Left lung (tissue), 10 donors: ENCODE measurements around the gene PPRC1. TPM values are rescaled to one million over a fixed set of nuclear protein-coding genes. Genes with fewer than 3 reads are reported as not detected.

Source experiments
- ATAC-seq: fragments of 200-7000 bp; cut with Tn5 transposase; one replicate; pipeline ENCODE4 v1.9.1; 2020; ENCODE audit warnings: moderate library complexity
- DNase-seq, 4 donors: peaks; one replicate each; pipeline ENCODE4 v3.0.0-alpha.2; 2013 to 2020
- H3K27ac ChIP-seq, 2 donors: fragments of 200-600 bp; sonication (generic) in 1 of 2; one replicate each; pipeline versions ENCODE4 v1.5.0 to v1.8.0; 2020 to 2021
- H3K27me3 ChIP-seq, 2 donors: fragments of 200-600 bp; sonication (generic) in 1 of 2; one replicate each; pipeline versions ENCODE4 v1.5.0 to v1.8.0; 2020 to 2021
- H3K36me3 ChIP-seq, 2 donors: fragments of 200-600 bp; sonication (generic) in 1 of 2; one replicate each; pipeline versions ENCODE4 v1.5.0 to v1.8.0; 2020 to 2021
- H3K4me1 ChIP-seq, 2 donors: fragments of 200-600 bp; one replicate each; pipeline ENCODE4 v1.8.0; 2021
- H3K4me3 ChIP-seq, 2 donors: fragments of 200-600 bp; sonication (generic) in 1 of 2; one replicate each; pipeline versions ENCODE4 v1.5.0 to v1.8.0; 2020 to 2021; ENCODE audit warnings: mild to moderate bottlenecking in 1 of 2
- H3K9me3 ChIP-seq, 2 donors: fragments of 200-600 bp; sonication (generic) in 1 of 2; one replicate each; pipeline versions ENCODE4 v1.5.0 to v1.8.0; 2020 to 2021
- CTCF ChIP-seq, 2 donors: fragments of 200-600 bp; sonication (generic) in 1 of 2; IDR thresholded peaks; one replicate each; pipeline versions ENCODE4 v1.5.0 to v1.8.0; 2021; ENCODE audit warnings: antibody characterized with exemption in 2 of 2
- intact Hi-C, 2 donors: fragments of 100-400 bp; cut with DNase I; formaldehyde crosslinking; loops; one replicate each; pipeline versions ENCODE4 v1.11.2 to v1.14.2; 2022
- polyA plus RNA-seq, 6 donors: library from polyadenylated mRNA; unstranded; fragments of 120-200 nt; gene quantifications; one replicate each; pipeline ENCODE4 v1.2.1, GENCODE V29; 2013; ENCODE audit not compliant: insufficient read length in 6 of 6
- total RNA-seq, 2 donors: library from RNA; stranded (reverse); fragmentation: NEBNext Ultra II Directional; extraction: Animal tissue kit (Norgen Biotek cat#: 25700); gene quantifications; one replicate each; pipeline ENCODE4 v1.2.1, GENCODE V29; 2021
- donor health status: DM: no; HTN: yes; CAD: no.
- donor health status: DM: no; HTN: no; CAD: no.

Gene PPRC1
- total and polyA plus RNA-seq, 8 donors: 27.8 to 52.9 (median 42.0) TPM

GRCh38 chr10:102135956-102136526, 3.2 kb downstream of the PPRC1 start:
- no peak for DNase-seq
- H3K27ac ChIP-seq: peak overlapping the region in 1 of 2 donors; percentile 71
- ATAC-seq: peak; percentile 29
- intact Hi-C loops: no loop called here
- H3K4me1 ChIP-seq: peaks cover 17 to 49% of the 10 kb centered on the region in 2 donors
- no peak for TF ChIP-seq CTCF (IDR thresholded peaks at IDR 0.05)
- H3K36me3 ChIP-seq: peaks cover 0 to 35% of the 10 kb centered on the region in 2 donors
- H3K27me3 ChIP-seq: no peaks in the 10 kb centered on the region
- H3K9me3 ChIP-seq: no peaks in the 10 kb centered on the region
- peak overlapping the region in 1 of 2 donors; percentile 1 for H3K4me3 ChIP-seq

- H3K4me1 ChIP-seq: peaks cover 8 to 26% of the 10 kb centered on the region in 2 donors
- no peaks in the 10 kb centered on the region for H3K9me3 ChIP-seq
- ATAC-seq (no peak), DNase-seq (no peak)
- H3K36me3 ChIP-seq: peaks cover 0 to 70% of the 10 kb centered on the region in 2 donors
- H3K27me3 ChIP-seq: no peaks in the 10 kb centered on the region
- no peak overlapping the region for H3K4me3 ChIP-seq
- intact Hi-C loops: no loop called here
- no peak overlapping the region for H3K27ac ChIP-seq
- TF ChIP-seq CTCF (IDR thresholded peaks at IDR 0.05): no peak
Measured at GRCh38 chr10:102139281-102140110, 6.7 kb downstream of the PPRC1 start.

GRCh38 chr10:102140218-102140617, 7.4 kb downstream of the PPRC1 start:
- Histone ChIP-seq H3K27ac (no peak overlapping the region), H3K9me3 (no peaks in the 10 kb centered on the region), H3K36me3 (peaks cover 0 to 77% of the 10 kb centered on the region in 2 donors), H3K4me3 (no peak overlapping the region), H3K27me3 (no peaks in the 10 kb centered on the region), H3K4me1 (peaks cover 4 to 18% of the 10 kb centered on the region in 2 donors)
- TF ChIP-seq CTCF (IDR thresholded peaks at IDR 0.05): no peak
- intact Hi-C loops: no loop called here
- no peak for ATAC-seq
- no peak for DNase-seq

- H3K36me3 ChIP-seq: peaks cover 0 to 85% of the 10 kb centered on the region in 2 donors
- no peak for ATAC-seq
Measured at GRCh38 chr10:102140913-102141540, 8.2 kb downstream of the PPRC1 start.

More at GRCh38 chr10:102140913-102141540, 8.2 kb downstream of the PPRC1 start:
- intact Hi-C loops: no loop called here
- peaks cover 0 to 10% of the 10 kb centered on the region in 2 donors for H3K4me1 ChIP-seq
- no peak for TF ChIP-seq CTCF (IDR thresholded peaks at IDR 0.05)
- no peak overlapping the region for H3K27ac ChIP-seq
- no peak for DNase-seq
- H3K4me3 ChIP-seq: no peak overlapping the region
- no peaks in the 10 kb centered on the region for H3K27me3 ChIP-seq
- no peaks in the 10 kb centered on the region for H3K9me3 ChIP-seq
